NCI-H345 treated with DMSO at 0.1 percent for 48 hours (cell line): ENCODE results near the gene PALLD.
A peak's percentile ranks its signal among the peaks of the same experiment; 100 is the strongest.

Source experiments
- DNase-seq: peaks from one replicate; lab custom pipeline; 2025; ENCODE audit not compliant: unreplicated experiment; lab: John Stamatoyannopoulos, UW

Gene PALLD

DNA sequence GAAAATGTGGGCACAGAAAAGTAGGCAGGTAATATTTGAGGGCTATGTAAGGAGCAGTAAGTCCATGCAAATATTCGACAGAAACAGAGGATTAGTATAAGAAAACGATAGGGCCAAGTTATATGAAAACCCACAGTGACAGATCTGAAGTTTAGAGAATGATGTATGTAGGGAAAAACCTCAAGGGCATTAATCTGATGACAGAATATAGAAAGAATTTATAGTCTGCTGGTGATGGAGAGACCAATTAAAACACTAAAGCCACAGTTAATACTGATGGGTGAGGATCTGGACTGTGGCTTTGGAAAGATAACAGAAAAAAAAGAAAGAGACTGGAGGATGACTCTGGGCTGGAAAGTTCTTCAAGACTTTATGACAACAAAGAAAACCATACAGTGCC, 169.7 kb downstream of the PALLD start:
- no peak for DNase-seq

DNA sequence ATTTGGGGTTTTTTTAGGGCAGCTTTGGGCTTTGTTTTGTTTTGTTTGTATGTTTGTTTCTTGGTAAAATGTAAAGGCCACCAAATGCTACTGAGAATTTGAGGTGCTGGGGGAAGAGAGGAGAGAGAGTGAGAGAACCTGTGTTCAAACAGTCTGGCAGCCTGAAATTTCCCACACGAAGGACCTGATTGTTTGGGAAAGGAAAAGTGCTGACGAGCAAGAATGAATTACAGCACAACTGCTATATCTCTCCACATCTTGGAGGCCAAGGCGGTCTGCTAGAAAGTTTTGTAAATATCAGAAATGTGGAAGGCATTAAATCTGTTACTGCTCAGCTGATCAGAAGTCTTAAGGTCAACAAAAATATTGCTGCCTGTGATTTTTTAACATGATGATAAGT, 170.5 kb downstream of the PALLD start:
- no peak for DNase-seq

DNA sequence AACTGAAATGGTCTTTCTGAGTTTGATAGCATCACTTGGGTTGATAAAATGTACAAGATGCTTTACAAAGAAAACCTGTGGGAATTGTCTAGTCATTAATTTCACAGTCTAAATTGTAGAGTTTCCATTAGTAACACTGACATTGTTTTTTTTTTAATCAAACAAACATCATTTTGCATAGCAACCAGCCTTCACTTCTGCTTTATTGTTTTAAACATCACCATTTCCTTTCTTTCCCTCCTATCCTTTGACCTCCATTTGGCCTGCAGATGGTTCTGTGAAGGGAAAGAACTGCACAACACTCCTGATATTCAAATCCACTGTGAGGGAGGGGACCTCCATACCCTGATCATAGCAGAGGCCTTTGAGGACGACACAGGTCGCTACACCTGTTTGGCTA, 171.1 kb downstream of the PALLD start:
- DNase-seq, result no peak

DNA sequence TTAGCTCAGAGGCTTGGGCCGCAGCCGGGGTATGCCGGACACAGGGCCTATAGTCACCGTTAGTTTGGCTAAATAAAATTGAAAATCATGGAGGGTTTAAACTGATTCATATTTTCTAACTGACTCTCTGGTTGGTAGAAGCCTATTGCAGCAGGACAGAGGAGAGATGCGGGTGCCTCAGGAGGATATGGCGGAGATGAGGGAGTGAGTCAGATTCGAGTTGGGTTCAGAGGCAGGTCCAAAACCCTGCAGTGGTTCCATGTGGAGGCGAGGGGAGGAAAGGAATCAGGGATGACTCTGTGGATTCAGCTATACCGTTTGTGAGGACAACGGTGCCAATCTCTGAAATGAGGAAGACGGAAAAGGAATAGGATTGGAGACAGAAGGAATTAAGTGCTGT, 176.6 kb downstream of the PALLD start:
- DNase-seq, result no peak

DNA sequence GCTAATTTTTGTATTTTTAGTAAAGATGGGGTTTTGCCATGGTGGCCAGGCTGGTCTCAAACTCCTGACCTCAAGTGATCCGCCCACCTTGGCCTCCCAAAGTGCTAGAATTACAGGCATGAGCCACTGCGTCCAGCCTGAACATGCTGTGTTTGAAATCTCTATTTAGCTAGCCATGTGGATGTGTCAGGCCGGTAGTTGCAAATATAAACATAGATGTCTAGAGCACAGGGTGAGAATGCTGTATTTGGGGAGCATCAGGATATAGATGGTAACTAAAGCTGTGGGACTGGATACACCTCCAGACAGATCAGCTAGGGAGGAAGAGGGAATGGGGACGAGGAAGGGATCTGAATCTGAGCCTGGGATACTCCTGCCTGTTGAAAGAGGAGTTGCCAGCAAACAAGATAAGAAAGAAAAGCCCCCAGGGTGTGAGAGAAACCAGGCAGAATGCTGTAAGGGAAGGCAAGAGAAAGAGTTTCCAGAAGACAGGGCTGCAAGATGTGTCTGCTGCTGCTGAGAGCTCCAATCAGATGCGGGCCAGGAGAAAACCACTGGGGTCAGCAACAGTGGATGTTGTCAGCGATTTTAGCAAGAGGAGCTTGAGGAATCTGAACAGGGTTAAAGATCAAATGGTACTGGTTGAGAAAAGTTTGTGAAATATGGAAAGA, 177.4 kb downstream of the PALLD start:
- no peak for DNase-seq

DNA sequence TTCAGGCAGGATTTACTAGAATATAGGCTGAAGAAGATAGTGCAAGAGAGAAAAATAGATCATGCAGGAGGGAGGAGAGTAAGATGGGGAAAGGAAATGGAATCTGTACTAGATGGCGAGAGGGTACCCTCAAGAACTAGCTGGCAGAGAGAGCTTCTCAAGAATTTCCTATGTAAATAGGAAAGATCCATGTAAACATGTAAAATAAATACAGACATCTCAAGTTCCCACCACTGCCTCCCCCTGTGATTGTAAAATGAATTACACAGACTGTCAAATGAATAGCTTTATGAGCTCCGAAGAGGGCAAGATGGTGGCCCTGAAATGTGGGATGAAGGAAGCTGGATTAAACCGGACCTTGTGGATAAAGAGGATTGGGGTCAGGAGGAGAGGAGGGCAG, 178.0 kb downstream of the PALLD start:
- DNase-seq, result no peak

DNA sequence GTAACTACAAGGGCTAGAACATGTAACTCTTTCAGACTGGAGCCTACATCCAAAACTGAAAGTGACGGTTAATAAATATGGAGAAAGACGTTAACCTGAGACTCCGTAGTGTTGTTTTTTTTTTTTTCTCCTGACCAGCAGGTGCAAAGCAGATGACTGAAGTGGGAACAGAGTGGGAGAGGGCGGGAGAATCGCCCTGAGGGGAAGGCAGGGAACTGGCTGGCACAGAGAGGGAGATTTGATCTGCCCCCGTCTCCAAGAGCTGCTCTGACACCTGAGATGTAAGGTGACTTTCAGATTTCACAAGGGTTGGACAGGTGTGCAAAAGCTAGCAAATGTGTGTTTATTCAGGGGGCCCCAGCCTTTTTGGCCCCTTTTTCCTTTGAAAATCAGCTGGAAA, 180.2 kb downstream of the PALLD start:
- DNase-seq, result peak; percentile 44

DNA sequence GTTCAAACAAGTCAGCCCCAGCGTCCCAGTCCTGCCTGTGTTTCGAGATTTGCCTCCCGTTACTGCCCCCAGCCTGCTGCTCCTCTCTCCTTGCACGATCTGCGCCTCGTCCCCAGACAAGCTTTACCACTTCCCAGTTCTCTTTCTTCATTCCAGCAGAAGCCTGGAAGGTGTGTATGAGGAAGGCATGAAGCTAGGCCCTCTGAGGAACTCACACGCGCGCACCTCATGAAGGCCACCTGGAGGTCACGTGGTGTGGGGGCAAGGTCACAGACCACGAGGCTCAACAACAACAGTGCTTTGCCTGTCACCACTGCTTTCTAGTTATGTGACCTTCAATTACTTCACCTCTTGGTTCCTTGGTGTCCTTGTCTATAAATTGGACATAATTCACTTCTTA, 181.0 kb downstream of the PALLD start:
- no peak for DNase-seq

DNA sequence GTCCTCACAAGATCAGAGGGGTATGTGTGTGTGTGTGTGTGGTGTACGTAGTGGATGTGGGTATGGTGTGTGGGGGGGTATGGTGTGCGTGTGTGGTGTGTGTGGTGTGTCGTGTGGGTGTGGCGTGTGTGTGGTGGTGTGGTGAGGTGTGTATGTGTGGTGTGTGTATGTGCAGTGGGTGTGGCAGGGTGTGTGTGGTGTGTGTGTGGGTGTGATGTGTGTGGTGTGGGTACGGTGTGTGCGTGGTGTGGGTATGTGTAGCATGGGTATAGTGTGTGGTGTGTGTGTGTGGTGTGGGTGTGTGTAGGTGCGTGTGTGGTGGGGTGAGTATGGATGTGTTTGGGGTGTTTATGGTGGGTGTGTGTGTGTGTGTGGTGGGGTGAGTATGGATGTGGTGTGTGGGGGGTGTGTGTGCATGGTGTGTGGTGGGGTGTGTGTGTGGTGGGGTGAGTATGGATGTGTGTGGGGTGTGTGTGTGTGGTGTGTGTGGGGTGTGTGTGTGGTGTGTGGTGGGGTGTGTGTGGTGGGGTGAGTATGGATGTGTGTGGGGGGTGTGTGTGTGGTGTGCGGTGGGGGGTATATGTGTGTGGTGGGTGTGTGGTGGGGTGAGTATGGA, 182.0 kb downstream of the PALLD start:
- no peak for DNase-seq

DNA sequence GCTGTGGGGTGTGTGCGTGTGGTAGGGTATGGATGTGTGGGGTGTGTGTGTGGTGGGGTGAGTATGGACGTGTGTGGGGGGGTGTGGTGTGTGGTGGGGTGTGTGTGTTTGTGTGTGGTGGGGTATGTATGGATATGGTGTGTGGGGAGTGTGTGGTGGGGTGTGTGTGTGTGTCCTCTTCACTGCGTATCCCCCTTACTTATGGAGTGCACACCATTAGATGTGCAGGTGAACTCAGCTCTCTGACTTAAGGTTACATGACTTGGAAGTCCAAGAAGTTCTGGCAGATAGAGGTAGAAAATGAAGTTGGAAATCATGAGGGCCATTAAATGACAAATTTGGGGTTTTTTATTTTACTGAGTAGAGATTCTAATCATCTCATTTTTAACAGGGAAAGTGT, 182.5 kb downstream of the PALLD start:
- DNase-seq, result no peak

DNA sequence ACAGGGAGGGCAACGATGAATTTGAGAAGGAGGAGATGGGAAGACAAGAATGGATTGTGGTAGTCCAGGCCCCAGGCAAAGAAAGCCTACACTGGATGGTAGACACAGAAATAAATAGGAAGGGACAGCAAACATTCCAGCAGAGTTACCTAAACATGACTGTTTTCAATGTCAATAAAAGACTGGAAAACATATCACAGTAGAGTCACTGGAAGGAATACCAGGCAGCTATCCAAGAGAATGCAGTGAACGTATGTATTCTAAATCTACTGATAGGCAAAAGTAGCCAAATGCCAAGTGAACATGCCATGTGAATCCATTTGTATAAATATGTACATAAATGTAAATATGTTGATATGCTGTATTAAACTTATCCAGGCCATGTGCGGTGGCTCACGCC, 183.0 kb downstream of the PALLD start:
- no peak for DNase-seq

DNA sequence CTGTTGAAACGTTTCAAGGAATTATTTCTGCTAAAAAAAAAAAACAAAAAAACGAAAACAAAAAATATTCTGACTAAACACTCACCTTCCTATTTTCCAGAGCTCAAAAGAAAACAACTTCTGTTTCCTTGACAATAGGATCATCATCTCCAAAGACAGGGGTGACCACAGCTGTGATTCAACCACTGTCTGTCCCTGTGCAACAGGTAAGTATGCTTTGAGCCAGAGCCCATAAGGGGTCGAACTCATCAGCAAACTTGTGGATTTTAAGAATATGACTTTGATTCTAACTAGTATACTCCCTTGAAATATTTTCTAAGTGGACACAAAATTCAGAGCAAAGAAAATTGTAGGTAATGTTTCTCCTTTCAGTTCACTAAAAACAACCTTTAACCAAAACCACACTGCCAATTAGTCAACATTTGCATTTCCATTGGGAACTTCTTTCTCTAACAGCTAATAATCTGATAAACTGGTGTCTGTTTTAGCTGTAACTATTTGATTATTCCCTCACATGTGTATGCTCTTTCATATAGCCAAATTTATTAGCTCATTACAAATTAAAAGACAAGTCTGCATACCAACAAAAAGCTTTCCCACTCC, 186.1 kb downstream of the PALLD start:
- no peak for DNase-seq

DNA sequence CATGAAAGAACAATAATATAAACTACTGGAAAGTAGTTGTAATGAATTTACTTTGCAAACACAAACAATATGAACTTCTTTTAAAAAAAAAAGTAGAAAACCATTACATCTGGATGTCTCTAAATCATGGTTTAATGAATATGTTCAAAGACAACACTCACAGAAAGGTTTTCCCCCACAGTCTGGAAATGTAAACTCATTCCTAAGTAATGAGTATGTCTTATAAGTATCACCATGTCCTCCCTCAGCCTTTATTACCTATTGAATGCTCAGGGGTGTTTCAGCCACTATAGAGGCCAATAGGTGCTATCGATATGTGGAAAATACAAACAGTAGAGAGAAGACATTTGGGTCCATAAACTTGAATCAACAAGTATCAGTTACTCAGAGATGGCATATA, 186.7 kb downstream of the PALLD start:
- no peak for DNase-seq

DNA sequence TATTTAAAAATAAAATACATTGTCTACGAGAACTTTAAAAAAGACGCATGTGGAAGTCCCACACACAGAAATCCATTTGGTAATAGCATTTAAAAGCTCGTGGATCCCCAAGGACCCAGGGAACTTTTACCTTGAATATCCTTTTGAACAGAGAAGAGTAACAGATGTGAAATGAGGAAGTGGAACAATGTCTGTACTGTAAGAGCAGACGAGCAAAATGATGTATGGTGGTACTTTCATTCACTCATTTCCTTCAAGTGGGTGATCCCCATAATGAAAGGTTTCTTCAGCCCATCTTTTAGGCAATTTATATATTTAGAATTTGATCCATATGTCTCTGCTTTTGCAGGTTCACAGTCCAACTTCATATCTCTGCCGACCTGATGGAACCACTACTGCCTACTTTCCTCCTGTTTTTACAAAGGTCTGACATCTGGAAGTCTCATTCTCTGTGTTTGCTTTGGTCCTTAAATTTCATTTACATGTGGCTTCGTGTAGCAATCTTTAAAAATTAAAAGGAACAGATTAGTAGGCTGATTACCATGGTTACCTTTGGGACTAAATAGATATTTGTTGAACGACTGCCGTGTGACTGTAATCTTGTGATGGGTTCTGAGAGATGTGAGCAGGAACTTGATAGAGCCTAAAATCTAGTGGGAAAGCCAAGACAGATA, 188.4 kb downstream of the PALLD start:
- no peak for DNase-seq

DNA sequence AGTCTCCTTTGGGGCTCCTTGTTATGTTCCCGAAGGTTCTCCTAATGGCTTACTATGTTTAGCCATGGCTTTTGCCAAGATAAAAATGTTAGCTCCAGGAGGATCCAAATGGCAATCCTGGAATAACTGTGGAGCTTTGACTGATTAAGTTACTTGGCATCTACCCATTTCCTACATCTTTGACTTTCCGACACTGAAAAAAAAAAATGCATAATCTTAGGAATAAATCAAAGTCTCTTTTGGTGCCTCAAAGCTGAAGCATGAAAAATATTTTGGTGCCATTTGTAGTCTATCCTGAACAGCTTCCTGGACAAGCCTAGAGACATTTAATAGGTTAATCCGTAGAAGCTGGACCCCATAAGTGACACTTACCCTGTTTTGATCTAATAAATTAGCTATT, 191.7 kb downstream of the PALLD start:
- no peak for DNase-seq

DNA sequence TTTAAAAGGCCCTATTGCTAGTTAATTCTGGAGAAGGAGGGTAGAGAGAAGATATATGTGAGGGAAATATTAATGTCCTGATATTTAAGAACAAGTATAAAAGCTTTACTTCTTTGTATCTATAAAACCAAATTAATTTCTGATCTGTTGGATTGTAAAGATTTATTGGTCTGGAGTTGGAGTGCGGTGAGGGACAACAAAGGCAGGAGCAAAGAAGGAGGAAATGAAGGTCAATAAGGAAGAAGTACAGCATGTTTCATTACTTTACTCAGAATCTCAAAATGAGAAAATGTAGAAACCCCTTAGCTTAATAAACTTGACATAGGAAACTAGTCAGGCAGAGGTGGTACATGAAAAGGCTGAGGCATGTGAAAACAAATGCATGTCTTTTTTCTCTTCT, 192.9 kb downstream of the PALLD start:
- no peak for DNase-seq

DNA sequence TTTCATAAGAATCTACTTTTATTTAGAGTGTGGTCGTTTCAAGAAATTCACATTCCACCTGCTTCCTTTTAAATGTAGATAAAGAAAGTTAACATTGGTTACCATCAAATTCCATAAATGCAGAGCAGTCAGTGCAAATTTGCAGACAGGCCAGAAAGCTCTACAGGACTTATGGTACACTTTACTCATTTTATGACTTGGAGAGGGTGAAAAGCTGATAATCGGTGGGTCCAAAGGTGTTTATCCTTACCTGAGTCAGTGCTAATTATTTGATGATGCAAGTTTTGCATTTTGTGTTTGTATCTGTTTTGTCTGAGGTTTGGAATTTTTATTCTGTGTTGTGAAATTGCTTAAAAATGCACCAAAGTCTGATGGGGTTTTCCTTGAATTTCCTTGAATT, 193.3 kb downstream of the PALLD start:
- no peak for DNase-seq

DNA sequence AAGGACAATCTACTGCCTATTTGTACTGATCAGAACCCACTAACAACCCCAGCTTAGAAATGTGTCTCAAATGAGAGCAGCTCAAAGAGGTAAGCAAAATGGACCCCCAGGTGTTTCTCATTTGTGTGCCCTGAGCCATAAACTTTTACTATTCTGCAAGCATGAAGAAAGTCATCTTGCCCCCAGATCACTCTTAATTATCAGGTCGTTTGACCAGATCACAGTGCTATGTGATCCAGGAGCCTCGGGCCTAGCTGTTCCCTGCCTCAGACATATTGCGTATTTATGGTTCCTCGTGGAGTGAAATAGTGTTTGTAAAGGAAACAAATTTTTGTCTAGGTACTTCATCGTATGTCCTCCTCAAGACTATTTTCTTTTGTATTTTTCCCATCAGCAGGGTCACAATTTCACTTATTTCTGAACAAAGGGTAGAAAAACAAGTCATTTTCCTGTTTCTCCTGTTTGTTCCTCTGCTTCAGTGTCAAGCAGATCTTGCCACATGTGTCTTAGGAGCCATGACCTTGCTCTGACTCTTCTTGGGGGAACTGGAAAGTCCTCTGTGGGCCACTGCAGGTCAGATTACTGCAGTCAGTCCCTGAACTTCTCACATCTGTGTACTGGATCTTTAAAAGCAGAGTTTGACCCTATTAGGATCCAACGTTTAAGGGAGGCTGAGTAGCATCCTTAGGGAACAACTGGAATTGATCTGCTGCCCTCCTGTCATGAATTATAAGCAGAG, 194.9 kb downstream of the PALLD start:
- no peak for DNase-seq

DNA sequence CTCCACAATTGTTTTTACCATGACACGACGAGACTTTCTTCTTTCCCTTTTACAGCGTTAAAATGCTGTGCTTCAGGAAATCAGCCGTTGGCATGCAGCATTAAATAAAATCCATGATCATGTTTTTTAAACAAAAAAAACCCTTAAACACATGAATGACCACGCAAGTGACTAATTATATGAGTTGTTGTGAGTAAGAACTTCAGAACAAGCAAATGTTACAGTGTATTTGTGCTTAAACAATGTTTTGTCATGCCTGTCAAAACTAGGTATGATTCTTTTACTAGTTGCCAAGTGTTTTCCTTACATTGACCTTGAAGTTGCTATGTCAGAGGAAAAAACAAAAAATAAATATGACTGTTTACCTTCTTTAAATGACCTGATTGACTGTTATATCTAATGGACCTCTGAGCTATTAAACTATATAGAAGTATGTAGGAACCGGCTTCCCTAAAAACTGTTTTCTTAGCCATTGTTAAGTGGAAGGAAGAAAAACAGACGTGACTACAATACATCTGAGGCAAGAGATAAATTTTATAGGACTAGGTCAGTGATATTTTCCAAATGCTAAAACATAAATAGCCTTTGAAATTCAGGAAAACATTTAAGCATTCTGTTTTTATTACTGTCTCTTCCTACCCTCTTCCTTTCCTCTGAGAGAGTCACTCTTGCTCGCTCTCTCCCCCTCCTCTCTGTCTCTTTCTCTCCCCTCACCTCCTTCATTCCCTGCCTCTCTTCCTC, 197.1 kb downstream of the PALLD start:
- DNase-seq, result no peak

DNA sequence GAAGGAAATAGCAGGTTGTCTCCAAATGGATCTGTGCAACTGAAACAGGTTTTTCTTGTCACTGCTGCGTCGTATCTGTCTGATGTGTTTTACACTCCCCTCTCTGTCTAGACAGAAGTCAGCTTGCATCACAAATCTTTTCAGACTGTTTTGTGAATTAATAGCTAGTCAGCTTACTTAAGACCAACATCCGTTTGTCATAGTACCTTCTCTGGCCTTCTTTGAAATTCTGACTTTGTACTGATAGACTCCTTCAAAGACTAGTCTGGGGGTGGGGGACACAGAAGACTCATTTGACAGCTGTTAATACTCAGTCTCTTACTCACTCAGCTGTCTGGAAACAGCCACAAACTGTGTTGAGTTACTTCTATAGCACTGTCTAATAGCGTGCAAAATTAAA, 197.8 kb downstream of the PALLD start:
- no peak for DNase-seq

DNA sequence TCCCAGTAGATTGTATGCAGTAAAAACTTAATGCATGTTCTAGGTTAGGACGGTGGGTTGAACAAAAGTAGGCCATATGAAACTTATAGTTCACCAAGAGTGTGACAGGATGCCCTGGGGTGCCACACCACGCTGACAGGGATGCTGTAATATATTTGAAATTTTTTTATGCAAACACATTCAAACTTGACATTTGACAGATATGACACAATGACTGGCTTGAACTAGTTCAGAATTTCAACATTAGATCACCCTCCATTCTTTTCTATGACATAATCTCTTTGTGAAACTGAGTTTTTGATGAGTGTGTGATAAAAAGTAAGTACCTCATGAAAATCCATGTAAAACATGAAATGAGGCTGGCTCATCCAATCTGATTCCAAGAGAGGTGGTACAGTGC, 198.4 kb downstream of the PALLD start:
- no peak for DNase-seq
